Neural cell (in vitro differentiated cells): Measurements from ENCODE around the gene SLC4A2. TPM values are rescaled to one million over a fixed set of nuclear protein-coding genes. Genes with fewer than 3 reads are reported as not detected.
"Not testable (repeated sequence)": the region's sequence is repeated elsewhere in the genome, so short reads cannot be mapped to it uniquely, and the experiment has no call there.

ENCODE experiments used
- H2AFZ ChIP-seq: fragments of 200-600, 300-800 bp; sonication (generic), shearing (Covaris generic); 2 replicates; pipeline ENCODE4 v1.6.0; 2014; ENCODE audit warnings: low read depth, mild to moderate bottlenecking, antibody characterized with exemption, low read length, moderate library complexity
- H3F3A ChIP-seq: fragments of 200-600 bp; shearing (Covaris generic); 2 replicates; pipeline ENCODE4 v1.6.1; 2016; ENCODE audit warnings: mild to moderate bottlenecking, moderate library complexity, mixed read lengths, antibody characterized with exemption, low read length; ENCODE audit not compliant: insufficient read depth, poor library complexity, severe bottlenecking
- H3K27ac ChIP-seq: fragments of 200-600, 300-800 bp; sonication (generic), shearing (Covaris generic); 2 replicates; pipeline ENCODE4 v1.5.1; 2014; ENCODE audit warnings: mild to moderate bottlenecking, low read length, moderate library complexity
- H3K27me3 ChIP-seq: fragments of 300-800, 200-600 bp; sonication (generic), shearing (Covaris generic); 2 replicates; pipeline ENCODE4 v1.6.0; 2014; ENCODE audit warnings: mild to moderate bottlenecking, low read depth, low read length, moderate library complexity; ENCODE audit not compliant: insufficient read depth
- H3K36me3 ChIP-seq: fragments of 300-800, 200-600 bp; sonication (generic), shearing (Covaris generic); 2 replicates; pipeline ENCODE4 v1.5.1; 2014; ENCODE audit warnings: mild to moderate bottlenecking, antibody characterized with exemption, low read length, moderate library complexity; ENCODE audit not compliant: insufficient read depth
- H3K4me2 ChIP-seq: fragments of 300-800, 200-600 bp; sonication (generic), shearing (Covaris generic); 2 replicates; pipeline ENCODE4 v1.6.0; 2014; ENCODE audit warnings: mild to moderate bottlenecking, low read length
- H3K4me3 ChIP-seq: fragments of 300-800, 200-600 bp; sonication (generic), shearing (Covaris generic); 2 replicates; pipeline ENCODE4 v1.5.1; 2014; ENCODE audit warnings: mild to moderate bottlenecking, low read length, moderate library complexity
- H3K79me2 ChIP-seq: fragments of 200-600 bp; shearing (Covaris generic); replicated peaks from 2 replicates; pipeline ENCODE4 v1.6.0; 2014; ENCODE audit warnings: mild to moderate bottlenecking, low read length, moderate library complexity; ENCODE audit not compliant: insufficient read depth
- H3K9ac ChIP-seq: fragments of 300-800, 200-600 bp; sonication (generic), shearing (Covaris generic); 2 replicates; pipeline ENCODE4 v1.6.1; 2016; ENCODE audit warnings: mild to moderate bottlenecking, low read length, mixed read lengths
- H3K9me2 ChIP-seq: fragments of 200-600 bp; shearing (Covaris generic); 2 replicates; pipeline ENCODE4 v1.6.1; 2016; ENCODE audit warnings: mild to moderate bottlenecking, low read length, mixed read lengths; ENCODE audit not compliant: insufficient read depth
- H3K9me3 ChIP-seq: fragments of 200-600, 300-800 bp; sonication (generic), shearing (Covaris generic); 2 replicates; pipeline ENCODE4 v1.6.1; 2016; ENCODE audit warnings: mild to moderate bottlenecking, mixed run types, low read length, moderate library complexity, mixed read lengths
- H4K20me1 ChIP-seq: fragments of 200-600 bp; shearing (Covaris generic); 2 replicates; pipeline ENCODE4 v1.6.1; 2016; ENCODE audit warnings: mild to moderate bottlenecking, mixed run types; ENCODE audit not compliant: insufficient read depth
- EZH2 ChIP-seq: fragments of 200-600, 300-800 bp; shearing (Covaris generic), sonication (generic); IDR thresholded peaks from 2 replicates; pipeline ENCODE4 v1.6.1; 2014; ENCODE audit warnings: antibody characterized with exemption, low read length, borderline replicate concordance, mild to moderate bottlenecking; ENCODE audit not compliant: insufficient read depth, poor library complexity, severe bottlenecking
- MXI1 ChIP-seq: fragments of 450-650 bp; conservative IDR thresholded peaks from 2 replicates; pipeline ENCODE4 v1.6.1; 2014; ENCODE audit warnings: antibody characterized with exemption, mild to moderate bottlenecking; ENCODE audit not compliant: poor library complexity, severe bottlenecking
- POLR2AphosphoS5 ChIP-seq: IDR thresholded peaks from 2 replicates; pipeline ENCODE4 v1.6.1; 2012
- RAD21 ChIP-seq: fragments of 450-650 bp; conservative IDR thresholded peaks from 2 replicates; pipeline ENCODE4 v1.6.1; 2014; ENCODE audit warnings: antibody characterized with exemption, mild to moderate bottlenecking, moderate library complexity
- TAF1 ChIP-seq: IDR thresholded peaks from 2 replicates; pipeline ENCODE4 v1.6.1; 2012; ENCODE audit warnings: low read depth
- polyA plus RNA-seq: library from polyadenylated mRNA; depleted of rRNA; stranded (reverse); fragments of >200 nt; gene quantifications from 2 replicates; pipeline ENCODE4 v1.2.3, GENCODE V29; 2014
- TF ChIP-seq, protein P1 (sequence below): fragments of 450-650 bp; IDR thresholded peaks from 2 replicates; pipeline ENCODE4 v1.5.1; 2014; ENCODE audit warnings: antibody characterized with exemption, mild to moderate bottlenecking, moderate library complexity; ENCODE audit not compliant: poor library complexity, severe bottlenecking
- TF ChIP-seq, protein P2 (sequence below): IDR thresholded peaks from 2 replicates; pipeline ENCODE4 v1.6.1; 2012; ENCODE audit warnings: borderline replicate concordance

SLC4A2 gene
- polyA plus RNA-seq, 1 donor from 2014 or later, result 2.4 TPM

DNA sequence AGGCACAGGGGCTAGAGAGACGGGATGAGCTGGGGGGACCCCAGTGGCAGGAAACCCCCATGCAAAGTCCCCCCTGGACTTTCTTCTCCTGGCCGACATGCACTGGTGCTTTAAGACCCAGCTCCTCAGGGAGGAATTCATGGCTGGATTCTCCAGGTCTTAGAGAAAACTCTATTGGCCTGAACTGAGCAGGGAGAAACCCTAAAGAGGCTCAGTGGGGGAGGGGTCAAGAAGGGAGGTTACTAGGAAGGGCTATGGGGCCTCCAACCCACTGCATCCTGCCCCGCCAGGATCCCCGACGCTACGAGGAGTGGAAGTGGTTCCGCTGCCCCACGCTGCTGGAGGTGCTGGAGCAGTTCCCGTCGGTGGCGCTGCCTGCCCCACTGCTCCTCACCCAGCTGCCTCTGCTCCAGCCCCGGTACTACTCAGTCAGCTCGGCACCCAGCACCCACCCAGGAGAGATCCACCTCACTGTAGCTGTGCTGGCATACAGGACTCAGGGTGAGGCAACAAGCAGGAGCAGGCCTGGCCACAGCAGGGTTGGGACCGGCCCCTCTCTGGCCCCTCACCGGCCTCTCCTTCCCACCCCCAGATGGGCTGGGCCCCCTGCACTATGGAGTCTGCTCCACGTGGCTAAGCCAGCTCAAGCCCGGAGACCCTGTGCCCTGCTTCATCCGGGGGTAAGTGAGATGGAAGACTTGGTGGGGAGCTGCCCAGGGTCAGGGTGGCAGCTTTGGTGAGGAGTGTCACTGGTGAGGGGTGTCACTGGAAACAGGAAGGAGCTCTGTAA lies 48.9 kb upstream of the SLC4A2 start:
- Histone ChIP-seq H3K27ac (no peak overlapping the region), H3K9me3 (no peaks in the 10 kb centered on the region), H3K4me3 (no peak overlapping the region), H3K4me2 (no peak overlapping the region), H2AFZ (no peak overlapping the region), H3K36me3 (no peaks in the 10 kb centered on the region), H3K9ac (no peak overlapping the region), H3K79me2 (no peaks in the 10 kb centered on the region), H3F3A (no peaks in the 10 kb centered on the region), H3K9me2 (no peaks in the 10 kb centered on the region), H4K20me1 (no peaks in the 10 kb centered on the region), H3K27me3 (no peaks in the 10 kb centered on the region)
- TF ChIP-seq, protein P1, sequence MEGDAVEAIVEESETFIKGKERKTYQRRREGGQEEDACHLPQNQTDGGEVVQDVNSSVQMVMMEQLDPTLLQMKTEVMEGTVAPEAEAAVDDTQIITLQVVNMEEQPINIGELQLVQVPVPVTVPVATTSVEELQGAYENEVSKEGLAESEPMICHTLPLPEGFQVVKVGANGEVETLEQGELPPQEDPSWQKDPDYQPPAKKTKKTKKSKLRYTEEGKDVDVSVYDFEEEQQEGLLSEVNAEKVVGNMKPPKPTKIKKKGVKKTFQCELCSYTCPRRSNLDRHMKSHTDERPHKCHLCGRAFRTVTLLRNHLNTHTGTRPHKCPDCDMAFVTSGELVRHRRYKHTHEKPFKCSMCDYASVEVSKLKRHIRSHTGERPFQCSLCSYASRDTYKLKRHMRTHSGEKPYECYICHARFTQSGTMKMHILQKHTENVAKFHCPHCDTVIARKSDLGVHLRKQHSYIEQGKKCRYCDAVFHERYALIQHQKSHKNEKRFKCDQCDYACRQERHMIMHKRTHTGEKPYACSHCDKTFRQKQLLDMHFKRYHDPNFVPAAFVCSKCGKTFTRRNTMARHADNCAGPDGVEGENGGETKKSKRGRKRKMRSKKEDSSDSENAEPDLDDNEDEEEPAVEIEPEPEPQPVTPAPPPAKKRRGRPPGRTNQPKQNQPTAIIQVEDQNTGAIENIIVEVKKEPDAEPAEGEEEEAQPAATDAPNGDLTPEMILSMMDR, result no peak
- TF ChIP-seq TAF1 (no peak), EZH2 (no peak)

DNA sequence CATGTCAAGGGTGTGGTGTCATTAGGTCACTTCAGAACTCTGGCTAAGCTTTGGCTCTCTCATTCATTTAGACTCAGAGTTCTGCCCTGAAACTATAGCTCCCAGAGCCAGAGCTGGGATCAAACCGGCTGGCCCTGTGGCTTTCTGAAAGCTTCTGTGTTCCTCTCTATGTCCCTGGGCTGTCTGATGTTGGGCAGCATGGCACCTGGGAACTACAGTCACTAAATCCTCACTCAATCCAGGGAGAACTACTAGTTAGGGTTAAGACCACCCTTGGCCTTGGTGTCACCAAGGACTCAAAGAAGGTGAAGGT lies 48.3 kb upstream of the SLC4A2 start:
- H4K20me1 ChIP-seq, result no peaks in the 10 kb centered on the region
- H3K36me3 ChIP-seq, result no peaks in the 10 kb centered on the region
- no peak overlapping the region for H3K4me3 ChIP-seq
- H3K9me2 ChIP-seq, result no peaks in the 10 kb centered on the region
- no peak overlapping the region for H3K9ac ChIP-seq
- TF ChIP-seq, protein P2, sequence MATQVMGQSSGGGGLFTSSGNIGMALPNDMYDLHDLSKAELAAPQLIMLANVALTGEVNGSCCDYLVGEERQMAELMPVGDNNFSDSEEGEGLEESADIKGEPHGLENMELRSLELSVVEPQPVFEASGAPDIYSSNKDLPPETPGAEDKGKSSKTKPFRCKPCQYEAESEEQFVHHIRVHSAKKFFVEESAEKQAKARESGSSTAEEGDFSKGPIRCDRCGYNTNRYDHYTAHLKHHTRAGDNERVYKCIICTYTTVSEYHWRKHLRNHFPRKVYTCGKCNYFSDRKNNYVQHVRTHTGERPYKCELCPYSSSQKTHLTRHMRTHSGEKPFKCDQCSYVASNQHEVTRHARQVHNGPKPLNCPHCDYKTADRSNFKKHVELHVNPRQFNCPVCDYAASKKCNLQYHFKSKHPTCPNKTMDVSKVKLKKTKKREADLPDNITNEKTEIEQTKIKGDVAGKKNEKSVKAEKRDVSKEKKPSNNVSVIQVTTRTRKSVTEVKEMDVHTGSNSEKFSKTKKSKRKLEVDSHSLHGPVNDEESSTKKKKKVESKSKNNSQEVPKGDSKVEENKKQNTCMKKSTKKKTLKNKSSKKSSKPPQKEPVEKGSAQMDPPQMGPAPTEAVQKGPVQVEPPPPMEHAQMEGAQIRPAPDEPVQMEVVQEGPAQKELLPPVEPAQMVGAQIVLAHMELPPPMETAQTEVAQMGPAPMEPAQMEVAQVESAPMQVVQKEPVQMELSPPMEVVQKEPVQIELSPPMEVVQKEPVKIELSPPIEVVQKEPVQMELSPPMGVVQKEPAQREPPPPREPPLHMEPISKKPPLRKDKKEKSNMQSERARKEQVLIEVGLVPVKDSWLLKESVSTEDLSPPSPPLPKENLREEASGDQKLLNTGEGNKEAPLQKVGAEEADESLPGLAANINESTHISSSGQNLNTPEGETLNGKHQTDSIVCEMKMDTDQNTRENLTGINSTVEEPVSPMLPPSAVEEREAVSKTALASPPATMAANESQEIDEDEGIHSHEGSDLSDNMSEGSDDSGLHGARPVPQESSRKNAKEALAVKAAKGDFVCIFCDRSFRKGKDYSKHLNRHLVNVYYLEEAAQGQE, result no peak
- TF ChIP-seq EZH2 (no peak), RAD21 (no peak), POLR2AphosphoS5 (no peak), MXI1 (no peak)
- no peaks in the 10 kb centered on the region for H3K79me2 ChIP-seq
- no peaks in the 10 kb centered on the region for H3K27me3 ChIP-seq
- H3K27ac ChIP-seq, result no peak overlapping the region
- no peaks in the 10 kb centered on the region for H3K9me3 ChIP-seq
- no peak overlapping the region for H2AFZ ChIP-seq
- H3K4me2 ChIP-seq, result no peak overlapping the region
- H3F3A ChIP-seq, result no peaks in the 10 kb centered on the region

DNA sequence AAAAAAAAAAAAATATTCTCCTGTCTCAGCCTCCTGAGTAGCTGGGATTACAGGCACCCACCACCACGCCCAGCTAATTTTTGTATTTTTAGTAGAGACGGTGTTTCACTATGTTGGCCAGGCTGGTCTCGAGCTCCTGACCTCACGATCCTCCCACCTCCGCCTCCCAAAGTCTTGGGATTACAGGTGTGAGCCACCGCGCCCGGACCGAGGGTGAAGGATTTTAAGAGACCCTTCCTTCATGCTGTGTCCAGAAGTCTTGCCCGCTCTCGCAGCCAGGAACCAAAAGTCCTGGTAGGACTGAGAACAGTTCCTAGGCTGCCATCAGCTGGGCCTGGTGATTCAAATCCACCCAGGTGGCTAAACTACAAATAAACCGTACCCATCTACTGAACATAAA lies 47.8 kb upstream of the SLC4A2 start:
- not testable (repeated sequence) for H3K4me3 ChIP-seq, H3F3A ChIP-seq, H3K79me2 ChIP-seq, H3K4me2 ChIP-seq, H3K36me3 ChIP-seq, H2AFZ ChIP-seq, H3K9me3 ChIP-seq, H4K20me1 ChIP-seq, H3K27ac ChIP-seq, H3K9me2 ChIP-seq, H3K9ac ChIP-seq, H3K27me3 ChIP-seq
